ENCODE measurements around the gene CTSS.

CTSS gene

DNA sequence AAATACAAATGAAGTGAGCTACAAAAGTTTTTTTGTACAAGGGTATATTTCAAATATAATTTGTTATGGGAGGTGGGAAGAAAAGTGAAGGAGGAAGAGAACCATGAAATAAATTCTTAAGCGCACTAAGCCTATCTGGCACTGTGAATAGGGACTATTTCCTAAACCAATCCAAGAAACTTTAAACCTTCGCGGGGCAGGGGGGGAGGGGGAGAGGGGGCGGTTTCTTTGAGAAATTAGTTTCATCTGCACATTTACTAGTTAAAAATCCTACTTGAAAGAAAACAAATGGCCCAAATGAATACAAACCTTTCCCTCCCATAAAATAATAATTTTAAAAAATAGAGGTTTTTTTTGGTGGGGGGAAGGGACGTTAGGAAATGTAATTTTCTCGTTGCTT is 69.0 kb downstream of the CTSS start:
- no peak for DNase-seq

DNA sequence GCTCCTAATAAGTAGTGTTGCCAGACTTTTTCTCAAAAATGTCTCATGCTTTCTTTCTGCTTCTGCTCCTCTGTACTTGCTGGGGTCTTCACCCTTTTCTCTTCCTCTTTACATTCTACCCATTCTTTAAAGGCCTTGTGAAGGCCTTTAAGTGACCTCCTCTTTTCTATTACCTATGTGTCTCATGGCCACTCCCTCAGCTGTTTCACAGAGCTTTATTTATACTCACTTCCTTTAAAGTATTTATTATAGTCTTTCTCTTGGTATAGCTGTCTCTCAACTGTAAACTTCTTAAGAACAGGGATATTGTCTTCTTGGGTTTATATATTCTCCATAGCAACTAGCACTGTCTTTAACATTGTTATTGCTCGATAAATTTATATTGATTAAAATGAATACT is 69.4 kb downstream of the CTSS start:
- no peak for DNase-seq

DNA sequence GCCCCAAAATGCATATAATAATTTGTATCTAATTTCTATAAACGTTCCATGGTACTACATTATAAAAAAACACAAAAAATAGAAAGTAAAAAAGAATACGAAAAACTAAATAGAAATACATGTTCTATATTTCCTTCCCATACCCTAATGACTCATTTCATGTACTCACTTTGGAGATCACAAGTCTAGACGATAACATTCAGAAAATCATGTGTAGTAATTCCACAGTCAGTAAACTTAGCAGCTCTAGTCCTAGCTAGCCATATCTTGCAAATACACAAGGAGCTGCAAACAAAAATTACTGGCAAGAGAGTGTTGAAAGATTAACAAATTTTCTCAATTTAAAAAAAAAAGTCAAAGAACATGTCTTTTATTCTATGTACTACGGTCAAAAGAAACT is 70.0 kb downstream of the CTSS start:
- no peak for DNase-seq

DNA sequence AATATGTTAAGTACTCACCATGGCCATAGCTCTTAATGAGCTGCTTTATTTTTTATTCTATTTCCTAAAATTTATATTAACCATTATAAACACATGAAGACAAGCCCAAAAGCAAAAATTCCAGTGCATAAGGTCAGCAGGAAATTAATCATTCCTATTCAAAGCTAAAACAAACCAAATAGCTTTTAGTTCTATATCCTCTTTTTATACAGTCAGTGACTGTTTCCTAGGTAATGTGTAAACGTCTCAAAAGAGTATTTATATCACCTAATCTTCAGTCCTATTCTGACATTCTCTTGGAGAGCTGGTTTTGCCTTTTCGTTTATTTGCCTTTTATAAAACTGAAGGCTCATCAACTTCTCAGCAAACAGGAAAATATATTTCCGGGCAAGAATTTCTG is 72.9 kb downstream of the CTSS start:
- no peak for DNase-seq

DNA sequence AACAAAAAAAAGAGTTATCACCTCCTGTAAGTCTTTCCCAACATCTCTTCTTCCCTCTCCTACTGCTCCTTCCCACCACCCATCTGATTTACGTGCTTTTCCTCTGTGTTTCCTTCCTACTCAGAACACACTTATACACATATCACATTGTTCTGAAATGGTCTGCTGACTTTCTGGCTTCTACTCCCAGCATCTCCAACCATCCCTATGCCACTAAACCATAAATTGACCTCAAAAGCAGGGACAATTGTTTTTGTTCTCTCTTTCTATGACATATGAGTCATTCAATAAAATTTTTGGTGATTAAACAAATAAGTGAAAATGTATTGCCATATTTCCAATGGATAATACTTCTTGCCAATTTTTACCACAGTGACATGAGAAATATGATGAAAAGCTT is 76.8 kb downstream of the CTSS start:
- DNase-seq = no peak

DNA sequence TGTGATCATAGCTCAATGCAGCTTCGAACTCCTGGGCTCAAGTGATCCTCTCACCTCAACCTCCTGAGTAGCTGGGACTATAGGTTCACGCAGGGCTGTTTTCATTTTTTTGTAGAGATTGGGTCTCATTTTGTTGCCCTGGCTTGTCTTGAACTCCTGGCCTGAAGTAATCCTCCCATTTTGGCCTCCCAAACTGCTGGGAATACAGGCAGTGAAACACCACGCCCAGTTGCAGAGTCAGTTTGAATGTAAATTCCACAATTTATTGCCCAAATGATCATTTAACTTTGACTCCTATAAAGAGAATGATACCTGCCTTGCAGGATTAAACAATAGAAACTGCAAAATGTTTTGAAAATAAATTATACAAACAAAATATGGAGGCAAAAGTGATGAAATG is 79.3 kb downstream of the CTSS start:
- no peak for DNase-seq

DNA sequence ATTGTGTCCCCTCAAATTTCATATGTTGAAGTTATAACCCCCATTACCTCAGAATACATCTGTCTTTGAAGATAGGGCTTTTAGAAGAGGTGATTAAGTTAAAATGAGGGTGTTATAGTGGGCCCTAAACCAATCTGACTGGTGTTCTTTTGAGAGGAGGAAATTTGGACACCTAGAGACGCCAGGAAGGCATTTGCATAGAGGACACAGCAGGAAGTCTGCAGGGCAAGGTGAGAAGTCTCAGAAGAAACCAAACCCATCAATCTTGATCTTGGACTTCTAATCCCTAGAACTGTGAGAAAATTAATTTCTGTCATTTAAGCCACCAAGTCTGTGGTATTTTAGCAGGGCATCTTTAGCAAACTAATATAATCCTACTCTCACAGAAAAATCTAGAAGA is 81.7 kb downstream of the CTSS start:
- no peak for DNase-seq
